Liver (tissue), 3 donors: ENCODE measurements around the gene ADCY9.

Experiments
- GABPA ChIP-seq, 2 donors: IDR thresholded peaks in 1 of 2; conservative IDR thresholded peaks in 1 of 2; 2 replicates each; pipeline ENCODE4 v1.6.1; 2016; ENCODE audit warnings: antibody characterized with exemption in 2 of 2, mild to moderate bottlenecking in 1 of 2, moderate library complexity in 1 of 2
- NR2F2 ChIP-seq: IDR thresholded peaks from 2 replicates; pipeline ENCODE4 v1.6.1; 2016; ENCODE audit warnings: antibody characterized with exemption
- RAD21 ChIP-seq, 2 donors: IDR thresholded peaks; 2 replicates each; pipeline ENCODE4 v1.6.1; 2016; ENCODE audit warnings: antibody characterized with exemption in 2 of 2, mild to moderate bottlenecking in 2 of 2
- RXRA ChIP-seq, 2 donors: IDR thresholded peaks; 2 replicates each; pipeline ENCODE4 v1.6.1; 2017 to 2018; ENCODE audit warnings: antibody characterized with exemption in 2 of 2, mild to moderate bottlenecking in 1 of 2
- TAF1 ChIP-seq: conservative IDR thresholded peaks from 2 replicates; pipeline ENCODE4 v1.6.1; 2016; ENCODE audit warnings: antibody characterized with exemption, mild to moderate bottlenecking
- YY1 ChIP-seq: IDR thresholded peaks from 2 replicates; pipeline ENCODE4 v1.6.1; 2016; ENCODE audit warnings: antibody characterized with exemption, mild to moderate bottlenecking
- TF ChIP-seq, protein P1 (sequence below): IDR thresholded peaks from 2 replicates; pipeline ENCODE4 v1.6.1; 2016; ENCODE audit warnings: antibody characterized with exemption
- TF ChIP-seq, protein P2 (sequence below): fragments of 150-350 bp; IDR thresholded peaks from 2 replicates; pipeline ENCODE4 v1.5.1; 2017; ENCODE audit warnings: improper control_type of control experiment, low read depth, low read length; ENCODE audit not compliant: missing input control
- TF ChIP-seq, protein P3 (sequence below): IDR thresholded peaks from 2 replicates; pipeline ENCODE4 v1.6.1; 2016; ENCODE audit warnings: antibody characterized with exemption
- TF ChIP-seq, protein P4 (sequence below): IDR thresholded peaks from 2 replicates; pipeline ENCODE4 v1.6.1; 2016; ENCODE audit warnings: antibody characterized with exemption, mild to moderate bottlenecking
- TF ChIP-seq, protein P5 (sequence below): IDR thresholded peaks from 2 replicates; pipeline ENCODE4 v1.6.1; 2016; ENCODE audit warnings: antibody characterized with exemption
- donor health status: healthy.
- donor health status: healthy.

DNA sequence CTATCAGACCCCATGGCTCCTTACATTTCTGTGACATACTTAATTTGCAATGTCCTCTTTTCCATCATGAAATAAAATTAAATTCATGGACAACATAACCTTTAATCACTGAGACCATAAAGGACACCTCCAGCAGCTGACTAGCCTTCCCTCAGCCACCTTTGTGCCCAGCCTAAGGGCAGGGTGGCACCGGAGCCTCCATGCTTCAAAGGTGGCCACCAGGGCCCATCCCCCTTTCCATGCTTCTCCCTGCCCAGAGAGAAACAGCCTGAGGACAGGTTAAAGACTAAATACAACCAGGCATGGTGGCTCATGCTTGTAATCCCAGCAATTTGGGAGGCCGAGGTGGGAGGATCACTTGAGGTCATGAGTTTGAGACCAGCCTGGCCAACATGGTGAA lies 94.3 kb downstream of the ADCY9 start:
- TF ChIP-seq GABPA (IDR thresholded peaks at IDR 0.05 in 1 of 2, conservative IDR thresholded peaks at IDR 0.05 in 1 of 2) (no peak), TAF1 (no peak), RAD21 (IDR thresholded peaks at IDR 0.05) (no peak), YY1 (no peak), RXRA (IDR thresholded peaks at IDR 0.05) (no peak), NR2F2 (no peak)
- TF ChIP-seq, protein P1, sequence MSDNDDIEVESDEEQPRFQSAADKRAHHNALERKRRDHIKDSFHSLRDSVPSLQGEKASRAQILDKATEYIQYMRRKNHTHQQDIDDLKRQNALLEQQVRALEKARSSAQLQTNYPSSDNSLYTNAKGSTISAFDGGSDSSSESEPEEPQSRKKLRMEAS: no peak
- TF ChIP-seq, protein P2, sequence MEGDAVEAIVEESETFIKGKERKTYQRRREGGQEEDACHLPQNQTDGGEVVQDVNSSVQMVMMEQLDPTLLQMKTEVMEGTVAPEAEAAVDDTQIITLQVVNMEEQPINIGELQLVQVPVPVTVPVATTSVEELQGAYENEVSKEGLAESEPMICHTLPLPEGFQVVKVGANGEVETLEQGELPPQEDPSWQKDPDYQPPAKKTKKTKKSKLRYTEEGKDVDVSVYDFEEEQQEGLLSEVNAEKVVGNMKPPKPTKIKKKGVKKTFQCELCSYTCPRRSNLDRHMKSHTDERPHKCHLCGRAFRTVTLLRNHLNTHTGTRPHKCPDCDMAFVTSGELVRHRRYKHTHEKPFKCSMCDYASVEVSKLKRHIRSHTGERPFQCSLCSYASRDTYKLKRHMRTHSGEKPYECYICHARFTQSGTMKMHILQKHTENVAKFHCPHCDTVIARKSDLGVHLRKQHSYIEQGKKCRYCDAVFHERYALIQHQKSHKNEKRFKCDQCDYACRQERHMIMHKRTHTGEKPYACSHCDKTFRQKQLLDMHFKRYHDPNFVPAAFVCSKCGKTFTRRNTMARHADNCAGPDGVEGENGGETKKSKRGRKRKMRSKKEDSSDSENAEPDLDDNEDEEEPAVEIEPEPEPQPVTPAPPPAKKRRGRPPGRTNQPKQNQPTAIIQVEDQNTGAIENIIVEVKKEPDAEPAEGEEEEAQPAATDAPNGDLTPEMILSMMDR: no peak
- TF ChIP-seq, protein P3, sequence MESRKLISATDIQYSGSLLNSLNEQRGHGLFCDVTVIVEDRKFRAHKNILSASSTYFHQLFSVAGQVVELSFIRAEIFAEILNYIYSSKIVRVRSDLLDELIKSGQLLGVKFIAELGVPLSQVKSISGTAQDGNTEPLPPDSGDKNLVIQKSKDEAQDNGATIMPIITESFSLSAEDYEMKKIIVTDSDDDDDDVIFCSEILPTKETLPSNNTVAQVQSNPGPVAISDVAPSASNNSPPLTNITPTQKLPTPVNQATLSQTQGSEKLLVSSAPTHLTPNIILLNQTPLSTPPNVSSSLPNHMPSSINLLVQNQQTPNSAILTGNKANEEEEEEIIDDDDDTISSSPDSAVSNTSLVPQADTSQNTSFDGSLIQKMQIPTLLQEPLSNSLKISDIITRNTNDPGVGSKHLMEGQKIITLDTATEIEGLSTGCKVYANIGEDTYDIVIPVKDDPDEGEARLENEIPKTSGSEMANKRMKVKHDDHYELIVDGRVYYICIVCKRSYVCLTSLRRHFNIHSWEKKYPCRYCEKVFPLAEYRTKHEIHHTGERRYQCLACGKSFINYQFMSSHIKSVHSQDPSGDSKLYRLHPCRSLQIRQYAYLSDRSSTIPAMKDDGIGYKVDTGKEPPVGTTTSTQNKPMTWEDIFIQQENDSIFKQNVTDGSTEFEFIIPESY: no peak
- TF ChIP-seq, protein P4, sequence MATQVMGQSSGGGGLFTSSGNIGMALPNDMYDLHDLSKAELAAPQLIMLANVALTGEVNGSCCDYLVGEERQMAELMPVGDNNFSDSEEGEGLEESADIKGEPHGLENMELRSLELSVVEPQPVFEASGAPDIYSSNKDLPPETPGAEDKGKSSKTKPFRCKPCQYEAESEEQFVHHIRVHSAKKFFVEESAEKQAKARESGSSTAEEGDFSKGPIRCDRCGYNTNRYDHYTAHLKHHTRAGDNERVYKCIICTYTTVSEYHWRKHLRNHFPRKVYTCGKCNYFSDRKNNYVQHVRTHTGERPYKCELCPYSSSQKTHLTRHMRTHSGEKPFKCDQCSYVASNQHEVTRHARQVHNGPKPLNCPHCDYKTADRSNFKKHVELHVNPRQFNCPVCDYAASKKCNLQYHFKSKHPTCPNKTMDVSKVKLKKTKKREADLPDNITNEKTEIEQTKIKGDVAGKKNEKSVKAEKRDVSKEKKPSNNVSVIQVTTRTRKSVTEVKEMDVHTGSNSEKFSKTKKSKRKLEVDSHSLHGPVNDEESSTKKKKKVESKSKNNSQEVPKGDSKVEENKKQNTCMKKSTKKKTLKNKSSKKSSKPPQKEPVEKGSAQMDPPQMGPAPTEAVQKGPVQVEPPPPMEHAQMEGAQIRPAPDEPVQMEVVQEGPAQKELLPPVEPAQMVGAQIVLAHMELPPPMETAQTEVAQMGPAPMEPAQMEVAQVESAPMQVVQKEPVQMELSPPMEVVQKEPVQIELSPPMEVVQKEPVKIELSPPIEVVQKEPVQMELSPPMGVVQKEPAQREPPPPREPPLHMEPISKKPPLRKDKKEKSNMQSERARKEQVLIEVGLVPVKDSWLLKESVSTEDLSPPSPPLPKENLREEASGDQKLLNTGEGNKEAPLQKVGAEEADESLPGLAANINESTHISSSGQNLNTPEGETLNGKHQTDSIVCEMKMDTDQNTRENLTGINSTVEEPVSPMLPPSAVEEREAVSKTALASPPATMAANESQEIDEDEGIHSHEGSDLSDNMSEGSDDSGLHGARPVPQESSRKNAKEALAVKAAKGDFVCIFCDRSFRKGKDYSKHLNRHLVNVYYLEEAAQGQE: no peak
- TF ChIP-seq, protein P5, sequence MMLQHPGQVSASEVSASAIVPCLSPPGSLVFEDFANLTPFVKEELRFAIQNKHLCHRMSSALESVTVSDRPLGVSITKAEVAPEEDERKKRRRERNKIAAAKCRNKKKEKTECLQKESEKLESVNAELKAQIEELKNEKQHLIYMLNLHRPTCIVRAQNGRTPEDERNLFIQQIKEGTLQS: no peak
